ENCODE data around the gene DDX42.

DNA sequence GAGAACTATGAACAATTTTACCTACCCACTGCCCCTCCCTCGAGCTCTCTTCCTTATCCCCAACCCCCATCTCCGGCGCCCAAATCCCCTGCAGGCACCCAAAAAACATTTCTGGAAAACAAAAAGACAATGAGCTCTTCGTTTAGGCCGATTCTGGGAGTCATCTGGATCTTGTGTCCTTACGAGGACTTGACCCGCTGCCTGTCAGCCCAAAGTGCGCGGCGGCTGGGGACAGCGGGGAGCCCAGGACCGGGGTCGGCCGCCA lies 32.9 kb upstream of the DDX42 start:
- TF ChIP-seq POLR2A (IDR thresholded peaks at IDR 0.05; ENCODE audit: low read depth) (no peak), POLR2AphosphoS5 (IDR thresholded peaks at IDR 0.05) (no peak)
- TF ChIP-seq, protein P1, sequence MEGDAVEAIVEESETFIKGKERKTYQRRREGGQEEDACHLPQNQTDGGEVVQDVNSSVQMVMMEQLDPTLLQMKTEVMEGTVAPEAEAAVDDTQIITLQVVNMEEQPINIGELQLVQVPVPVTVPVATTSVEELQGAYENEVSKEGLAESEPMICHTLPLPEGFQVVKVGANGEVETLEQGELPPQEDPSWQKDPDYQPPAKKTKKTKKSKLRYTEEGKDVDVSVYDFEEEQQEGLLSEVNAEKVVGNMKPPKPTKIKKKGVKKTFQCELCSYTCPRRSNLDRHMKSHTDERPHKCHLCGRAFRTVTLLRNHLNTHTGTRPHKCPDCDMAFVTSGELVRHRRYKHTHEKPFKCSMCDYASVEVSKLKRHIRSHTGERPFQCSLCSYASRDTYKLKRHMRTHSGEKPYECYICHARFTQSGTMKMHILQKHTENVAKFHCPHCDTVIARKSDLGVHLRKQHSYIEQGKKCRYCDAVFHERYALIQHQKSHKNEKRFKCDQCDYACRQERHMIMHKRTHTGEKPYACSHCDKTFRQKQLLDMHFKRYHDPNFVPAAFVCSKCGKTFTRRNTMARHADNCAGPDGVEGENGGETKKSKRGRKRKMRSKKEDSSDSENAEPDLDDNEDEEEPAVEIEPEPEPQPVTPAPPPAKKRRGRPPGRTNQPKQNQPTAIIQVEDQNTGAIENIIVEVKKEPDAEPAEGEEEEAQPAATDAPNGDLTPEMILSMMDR (IDR thresholded peaks at IDR 0.05) = no peak

Data from esophagus muscularis mucosa (tissue), 3 donors.